ENCODE measurements around the gene CACHD1. TPM values are rescaled to one million over a fixed set of nuclear protein-coding genes. Genes with fewer than 3 reads are reported as not detected.

Gene CACHD1
- total RNA-seq, 1 donor from 2014 or later, result 12.1 TPM

GRCh38 chr1:64451440-64451839, 18.5 kb upstream of the CACHD1 start:
- Histone ChIP-seq H3K4me3 (ENCODE audit: low read depth, low read length) (no peak overlapping the region), H3K27me3 (ENCODE audit: control insufficient read depth, insufficient read depth, low read length) (no peaks in the 10 kb centered on the region), H3K36me3 (ENCODE audit: control insufficient read depth, insufficient read depth, low read length) (no peaks in the 10 kb centered on the region)
- TF ChIP-seq CTCF (IDR thresholded peaks at IDR 0.05; ENCODE audit: insufficient read depth, low read length, poor library complexity, severe bottlenecking), result no peak
- DNase-seq (ENCODE audit: low read depth), result no peak

- no peak overlapping the region for H3K4me3 ChIP-seq (ENCODE audit: low read depth, low read length)
- no peak for TF ChIP-seq CTCF (IDR thresholded peaks at IDR 0.05; ENCODE audit: insufficient read depth, low read length, poor library complexity, severe bottlenecking)
- H3K27me3 ChIP-seq (ENCODE audit: control insufficient read depth, insufficient read depth, low read length), result no peaks in the 10 kb centered on the region
- DNase-seq (ENCODE audit: low read depth), result no peak
- no peaks in the 10 kb centered on the region for H3K36me3 ChIP-seq (ENCODE audit: control insufficient read depth, insufficient read depth, low read length)
Measured at GRCh38 chr1:64453688-64454087, 16.2 kb upstream of the CACHD1 start.

- Histone ChIP-seq H3K36me3 (ENCODE audit: control insufficient read depth, insufficient read depth, low read length) (no peaks in the 10 kb centered on the region), H3K27me3 (ENCODE audit: control insufficient read depth, insufficient read depth, low read length) (no peaks in the 10 kb centered on the region), H3K4me3 (ENCODE audit: low read depth, low read length) (no peak overlapping the region)
- no peak for TF ChIP-seq CTCF (IDR thresholded peaks at IDR 0.05; ENCODE audit: insufficient read depth, low read length, poor library complexity, severe bottlenecking)
- no peak for DNase-seq (ENCODE audit: low read depth)
Measured at GRCh38 chr1:64458915-64459314, 11.0 kb upstream of the CACHD1 start.

- no peak for DNase-seq (ENCODE audit: low read depth)
- H3K4me3 ChIP-seq (ENCODE audit: low read depth, low read length), result no peak overlapping the region
- no peak for TF ChIP-seq CTCF (IDR thresholded peaks at IDR 0.05; ENCODE audit: insufficient read depth, low read length, poor library complexity, severe bottlenecking)
- H3K36me3 ChIP-seq (ENCODE audit: control insufficient read depth, insufficient read depth, low read length), result no peaks in the 10 kb centered on the region
- no peaks in the 10 kb centered on the region for H3K27me3 ChIP-seq (ENCODE audit: control insufficient read depth, insufficient read depth, low read length)
Measured at GRCh38 chr1:64459743-64460142, 10.2 kb upstream of the CACHD1 start.

- Histone ChIP-seq H3K27me3 (ENCODE audit: control insufficient read depth, insufficient read depth, low read length) (peaks cover 2% of the 10 kb centered on the region), H3K36me3 (ENCODE audit: control insufficient read depth, insufficient read depth, low read length) (no peaks in the 10 kb centered on the region), H3K4me3 (ENCODE audit: low read depth, low read length) (no peak overlapping the region)
- no peak for TF ChIP-seq CTCF (IDR thresholded peaks at IDR 0.05; ENCODE audit: insufficient read depth, low read length, poor library complexity, severe bottlenecking)
- no peak for DNase-seq (ENCODE audit: low read depth)
Measured at GRCh38 chr1:64466033-64466432, 3.9 kb upstream of the CACHD1 start.

- no peak for DNase-seq (ENCODE audit: low read depth)
- no peak for TF ChIP-seq CTCF (IDR thresholded peaks at IDR 0.05; ENCODE audit: insufficient read depth, low read length, poor library complexity, severe bottlenecking)
Measured at GRCh38 chr1:64469116-64469976, 583 bp upstream of the CACHD1 start.

More at GRCh38 chr1:64469116-64469976, 583 bp upstream of the CACHD1 start:
- peaks cover 2% of the 10 kb centered on the region for H3K27me3 ChIP-seq (ENCODE audit: control insufficient read depth, insufficient read depth, low read length)
- H3K36me3 ChIP-seq (ENCODE audit: control insufficient read depth, insufficient read depth, low read length), result no peaks in the 10 kb centered on the region
- peak overlapping the region; percentile 58 for H3K4me3 ChIP-seq (ENCODE audit: low read depth, low read length)

Data from kidney epithelial cell (primary cell).